H1 (cell line): ENCODE data around the gene KDM5A. TPM values are rescaled to one million over a fixed set of nuclear protein-coding genes. Genes with fewer than 3 reads are reported as not detected.

Experiments used
- CBX5 ChIP-seq: fragments of 300-800, 300-1000 bp; sonication (generic); IDR thresholded peaks from 2 replicates; pipeline ENCODE4 v1.7.1; 2016; ENCODE audit warnings: antibody characterized with exemption, low read length, low read depth
- CHD7 ChIP-seq: fragments of 300-600 bp; sonication (generic); IDR thresholded peaks from 2 replicates; pipeline ENCODE4 v1.7.1; 2012; ENCODE audit warnings: low read length, moderate library complexity, mild to moderate bottlenecking, inconsistent platforms; ENCODE audit not compliant: insufficient replicate concordance
- E2F6 ChIP-seq: IDR thresholded peaks from 2 replicates; pipeline ENCODE4 v1.6.1; 2012; ENCODE audit warnings: inconsistent platforms
- EP300 ChIP-seq, 2 experiments: IDR thresholded peaks; 1 replicate in 1 of 2; 2 replicates in 1 of 2; pipeline ENCODE4 v1.6.1; 2011 to 2012; ENCODE audit warnings: low read depth in 2 of 2, low read length in 2 of 2, mild to moderate bottlenecking in 2 of 2, borderline replicate concordance in 1 of 2, inconsistent platforms in 1 of 2, moderate library complexity in 1 of 2
- EZH2 ChIP-seq: fragments of 200-600 bp; sonication (generic); IDR thresholded peaks from 2 replicates; pipeline ENCODE4 v1.7.1; 2012; ENCODE audit warnings: low read depth, mild to moderate bottlenecking, moderate library complexity, low read length, inconsistent platforms; ENCODE audit not compliant: severe bottlenecking
- KDM5A ChIP-seq: fragments of 200-600 bp; IDR thresholded peaks from 2 replicates; pipeline ENCODE4 v1.7.1; 2012; ENCODE audit warnings: mild to moderate bottlenecking, low read length, inconsistent platforms, mixed read lengths
- PHF8 ChIP-seq: fragments of 200-600 bp; sonication (generic); conservative IDR thresholded peaks from 2 replicates; pipeline ENCODE4 v1.7.1; 2012; ENCODE audit warnings: low read depth, mild to moderate bottlenecking, inconsistent platforms, low read length, moderate library complexity
- POLR2AphosphoS5 ChIP-seq: IDR thresholded peaks from 2 replicates; pipeline ENCODE4 v1.6.1; 2011; ENCODE audit warnings: low read depth, low read length
- RAD21 ChIP-seq, 2 experiments: IDR thresholded peaks in 1 of 2; conservative IDR thresholded peaks in 1 of 2; 2 replicates each; pipeline ENCODE4 v1.6.1; 2011; ENCODE audit warnings: low read depth in 2 of 2, low read length in 2 of 2, improper control_type of control experiment in 1 of 2, inconsistent platforms in 1 of 2, mild to moderate bottlenecking in 1 of 2, moderate library complexity in 1 of 2
- SP1 ChIP-seq: IDR thresholded peaks from 2 replicates; pipeline ENCODE4 v1.6.1; 2011; ENCODE audit warnings: low read depth, low read length
- SP4 ChIP-seq: IDR thresholded peaks from 2 replicates; pipeline ENCODE4 v1.6.1; 2012; ENCODE audit warnings: low read length, inconsistent platforms
- polyA plus RNA-seq, 7 experiments: library from polyadenylated mRNA; depleted of rRNA in 3 of 7; stranded (reverse) in 5 of 7; unstranded in 2 of 7; fragments of >200 nt in 5 of 7; fragments of 200-250 nt in 2 of 7; gene quantifications; 1 replicate in 5 of 7; 2 replicates in 1 of 7; 4 replicates in 1 of 7; pipeline versions ENCODE4 v1.2.1 to v1.2.3, GENCODE V29; 2011 to 2013; ENCODE audit warnings: missing spikeins in 2 of 7, mixed read lengths in 2 of 7
- total RNA-seq: library from RNA; stranded (reverse); fragmentation: NEBNext Ultra II Directional; extraction: Animal tissue kit (Norgen Biotek cat#: 25700); gene quantifications from 2 replicates; pipeline ENCODE4 v1.2.1, GENCODE V29; 2021

Gene KDM5A
- total and polyA plus RNA-seq, 2 of the 8 experiments (the other 6 are each of a cell fraction or from before 2014, with no cell fraction given) = 6.3 to 36.9 TPM

- TF ChIP-seq CHD7 (no peak), EZH2 (no peak), RAD21 (IDR thresholded peaks at IDR 0.05 in 1 of 2, conservative IDR thresholded peaks at IDR 0.05 in 1 of 2; ENCODE audit: low read depth in 2 of 2, low read length in 2 of 2) (no peak), SP4 (no peak), KDM5A (no peak), SP1 (no peak), PHF8 (no peak), POLR2AphosphoS5 (no peak), EP300 (IDR thresholded peaks at IDR 0.05; ENCODE audit: borderline replicate concordance in 1 of 2, low read depth in 2 of 2, low read length in 2 of 2) (no peak), CBX5 (no peak), E2F6 (no peak)
Measured at GRCh38 chr12:292186-292585, 96.9 kb downstream of the KDM5A start (continued).
